Mucosa of descending colon (tissue), 3 donors: ENCODE results near the gene FAM170B. TPM values are rescaled to one million over a fixed set of nuclear protein-coding genes. Genes with fewer than 3 reads are reported as not detected.

Source experiments
- ATAC-seq: fragments of 200-7000 bp; cut with Tn5 transposase; one replicate; pipeline ENCODE4 v1.9.1; 2020; ENCODE audit warnings: mild to moderate bottlenecking, moderate library complexity
- DNase-seq, 3 donors: peaks; one replicate each; pipeline ENCODE4 v3.0.0-alpha.2; 2020
- H3K36me3 ChIP-seq: fragments of 200-600 bp; one replicate; pipeline ENCODE4 v1.8.0; 2021; ENCODE audit warnings: low read depth, mild to moderate bottlenecking
- H3K4me1 ChIP-seq: fragments of 200-600 bp; one replicate; pipeline ENCODE4 v1.8.0; 2021; ENCODE audit warnings: low read depth, mild to moderate bottlenecking
- H3K4me3 ChIP-seq: fragments of 200-600 bp; one replicate; pipeline ENCODE4 v1.8.0; 2021; ENCODE audit warnings: mild to moderate bottlenecking
- H3K9me3 ChIP-seq: fragments of 200-600 bp; one replicate; pipeline ENCODE4 v1.8.0; 2021; ENCODE audit warnings: mild to moderate bottlenecking
- intact Hi-C, 2 donors: fragments of 100-400 bp; cut with DNase I in 1 of 2; cut with micrococcal nuclease in 1 of 2; formaldehyde crosslinking; loops; one replicate each; pipeline versions ENCODE4 v1.11.0 to v1.11.1; 2022; cut with DNase I, micrococcal nuclease
- long read RNA-seq, 2 donors: library from polyadenylated mRNA; unstranded; transcript quantifications; one replicate each; pipeline ENCODE4 v2.0.0, GENCODE V29; 2019 to 2021
- total RNA-seq, 3 donors: library from RNA; stranded (reverse); fragmentation: NEBNext Ultra II Directional in 2 of 3; extraction: Animal tissue kit (Norgen Biotek cat#: 25700) in 2 of 3; gene quantifications; one replicate each; pipeline versions ENCODE4 v1.2.1 to v1.2.4, GENCODE V29; 2021 to 2023
- TF ChIP-seq, protein P1 (sequence below): fragments of 200-600 bp; IDR thresholded peaks from one replicate; pipeline ENCODE4 v1.8.0; 2022; ENCODE audit warnings: antibody characterized with exemption, mild to moderate bottlenecking
- donor health status: DM: no; HTN: no; CAD: no; lungs with moderate emphysema.
- donor health status: DM: no; HTN: no; CAD: no.
- donor health status: DM: no; HTN: yes; CAD: no.

FAM170B gene
- not detected for total RNA-seq
- long read RNA-seq, donor 1, result 0 reads
- long read RNA-seq, donor 2, result 0 reads

DNA sequence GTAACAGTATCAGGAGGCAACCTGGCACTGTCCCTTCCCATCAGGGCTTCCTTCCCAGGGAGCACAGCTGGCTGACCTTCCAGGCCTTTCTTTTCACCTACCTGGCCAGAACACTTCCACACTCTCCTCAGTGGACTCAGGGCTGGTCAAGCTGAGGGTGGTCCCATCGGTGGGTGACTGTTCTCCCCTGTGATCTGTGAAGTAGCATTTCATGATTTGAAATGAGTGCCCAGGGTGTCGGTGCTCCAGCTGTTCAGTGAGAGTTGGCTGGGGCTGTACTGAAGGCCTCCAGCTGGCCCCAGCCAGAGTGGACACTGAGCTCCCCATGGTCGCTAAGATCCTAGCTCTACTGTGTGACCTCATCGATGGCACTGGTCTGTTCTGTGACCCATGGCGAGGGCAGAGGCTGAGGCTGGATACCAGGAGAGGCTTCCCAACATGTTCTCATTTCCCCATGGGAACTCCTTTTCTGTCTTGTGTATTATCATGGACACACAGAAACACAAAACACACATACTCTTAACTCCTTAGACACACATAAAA is at the start of gene FAM170B:
Gene FAM170B (minus strand): TSS at position 316 of the 543 bp plus-strand sequence. CDS start 103 bp downstream, at position 213.
- H3K4me3 ChIP-seq, result no peak within 1 kb of the TSS
- TF ChIP-seq, protein P1, sequence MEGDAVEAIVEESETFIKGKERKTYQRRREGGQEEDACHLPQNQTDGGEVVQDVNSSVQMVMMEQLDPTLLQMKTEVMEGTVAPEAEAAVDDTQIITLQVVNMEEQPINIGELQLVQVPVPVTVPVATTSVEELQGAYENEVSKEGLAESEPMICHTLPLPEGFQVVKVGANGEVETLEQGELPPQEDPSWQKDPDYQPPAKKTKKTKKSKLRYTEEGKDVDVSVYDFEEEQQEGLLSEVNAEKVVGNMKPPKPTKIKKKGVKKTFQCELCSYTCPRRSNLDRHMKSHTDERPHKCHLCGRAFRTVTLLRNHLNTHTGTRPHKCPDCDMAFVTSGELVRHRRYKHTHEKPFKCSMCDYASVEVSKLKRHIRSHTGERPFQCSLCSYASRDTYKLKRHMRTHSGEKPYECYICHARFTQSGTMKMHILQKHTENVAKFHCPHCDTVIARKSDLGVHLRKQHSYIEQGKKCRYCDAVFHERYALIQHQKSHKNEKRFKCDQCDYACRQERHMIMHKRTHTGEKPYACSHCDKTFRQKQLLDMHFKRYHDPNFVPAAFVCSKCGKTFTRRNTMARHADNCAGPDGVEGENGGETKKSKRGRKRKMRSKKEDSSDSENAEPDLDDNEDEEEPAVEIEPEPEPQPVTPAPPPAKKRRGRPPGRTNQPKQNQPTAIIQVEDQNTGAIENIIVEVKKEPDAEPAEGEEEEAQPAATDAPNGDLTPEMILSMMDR, result no peak
- no peak for ATAC-seq
- H3K9me3 ChIP-seq, result no peaks in the 10 kb centered on the region
- no peak for DNase-seq
- H3K4me1 ChIP-seq, result no peaks in the 10 kb centered on the region
- no peaks in the 10 kb centered on the region for H3K36me3 ChIP-seq
- intact Hi-C loops, result no loop called here

DNA sequence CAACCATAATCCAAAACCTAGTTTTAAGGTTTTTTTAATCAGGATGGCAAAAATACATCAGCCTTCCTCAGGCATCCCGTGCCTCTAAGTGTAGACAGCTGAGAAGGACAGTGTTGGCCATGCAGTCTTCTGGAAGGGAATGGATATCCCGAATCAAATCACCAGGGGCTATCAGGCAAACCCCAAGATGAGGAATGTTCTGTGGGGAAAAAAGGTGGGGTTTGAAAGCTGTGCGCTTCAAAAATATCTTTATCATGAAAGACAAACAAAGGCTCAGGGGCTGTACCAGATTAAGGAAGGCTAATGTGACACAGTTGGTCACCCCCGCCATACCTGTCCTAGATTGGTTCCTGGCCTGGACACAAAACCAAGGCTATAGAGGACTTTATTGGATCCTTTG is 49.0 kb upstream of the FAM170B start:
- Histone ChIP-seq H3K4me3 (no peak overlapping the region), H3K4me1 (no peaks in the 10 kb centered on the region), H3K9me3 (no peaks in the 10 kb centered on the region), H3K36me3 (no peaks in the 10 kb centered on the region)
- intact Hi-C loops, result no loop called here
- DNase-seq, result no peak
- TF ChIP-seq, protein P1, result no peak
- ATAC-seq, result no peak

DNA sequence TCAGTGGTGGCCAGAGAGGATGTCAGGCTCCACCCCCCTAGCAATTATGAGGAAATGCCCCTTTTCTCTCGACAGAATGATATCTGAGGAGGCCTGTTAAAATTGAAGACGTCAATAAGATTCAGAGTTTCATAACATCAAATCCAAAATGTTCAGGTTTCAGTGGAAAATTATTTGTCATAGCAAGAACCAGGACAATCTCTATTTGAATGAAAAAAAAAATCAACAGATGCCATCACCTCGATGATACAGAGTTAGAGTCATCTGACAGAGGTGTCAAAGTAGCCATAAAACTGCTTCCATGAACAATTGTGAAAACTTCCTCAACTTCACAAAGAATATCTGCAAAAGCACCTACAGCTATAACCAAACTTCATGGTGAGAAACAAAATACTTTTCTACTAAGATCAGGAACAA is 46.6 kb upstream of the FAM170B start:
- Histone ChIP-seq H3K4me1 (peaks cover 4% of the 10 kb centered on the region), H3K9me3 (no peaks in the 10 kb centered on the region), H3K4me3 (no peak overlapping the region), H3K36me3 (no peaks in the 10 kb centered on the region)
- DNase-seq (no peak), ATAC-seq (no peak)
- intact Hi-C loops, result no loop called here
- TF ChIP-seq, protein P1, result no peak

DNA sequence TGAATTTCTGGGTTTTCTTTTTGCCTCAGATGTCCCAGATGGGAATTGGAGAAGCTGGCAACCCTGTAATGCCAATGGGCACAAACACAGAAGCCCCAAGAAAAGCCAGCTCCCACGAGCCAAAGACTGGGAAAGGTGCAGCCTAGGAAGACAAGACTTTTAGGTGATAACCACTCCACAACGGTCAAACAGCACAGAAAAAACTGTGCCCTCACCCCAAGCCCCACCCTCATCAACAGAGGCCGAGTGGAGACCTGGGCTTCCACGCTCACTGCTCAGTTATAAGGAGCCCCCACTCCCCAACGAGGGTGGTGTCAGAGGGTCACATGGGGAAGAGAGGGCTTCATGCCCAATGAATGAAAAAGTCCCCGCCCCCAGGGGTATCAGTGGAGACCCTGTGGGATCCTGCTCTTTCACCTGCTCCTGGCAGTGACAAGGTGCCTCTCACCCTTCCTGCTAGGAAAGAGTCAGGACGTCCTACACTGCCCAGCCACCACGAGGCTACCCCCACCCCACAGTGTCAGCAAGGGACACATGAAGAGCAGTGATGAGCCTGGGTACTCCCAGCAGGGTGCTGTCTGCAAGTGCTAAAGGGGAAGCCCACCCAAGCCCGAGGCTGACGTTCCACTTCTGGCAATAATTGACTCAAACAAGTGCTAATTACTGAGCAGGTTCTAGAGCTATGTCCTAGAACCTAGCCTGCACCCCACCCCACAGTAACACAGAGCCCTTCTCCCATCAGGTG is 46.0 kb upstream of the FAM170B start:
- intact Hi-C loops, result no loop called here
- DNase-seq (no peak), ATAC-seq (no peak)
- Histone ChIP-seq H3K4me3 (no peak overlapping the region), H3K9me3 (no peaks in the 10 kb centered on the region), H3K4me1 (peaks cover 4% of the 10 kb centered on the region), H3K36me3 (no peaks in the 10 kb centered on the region)
- TF ChIP-seq, protein P1, result no peak

DNA sequence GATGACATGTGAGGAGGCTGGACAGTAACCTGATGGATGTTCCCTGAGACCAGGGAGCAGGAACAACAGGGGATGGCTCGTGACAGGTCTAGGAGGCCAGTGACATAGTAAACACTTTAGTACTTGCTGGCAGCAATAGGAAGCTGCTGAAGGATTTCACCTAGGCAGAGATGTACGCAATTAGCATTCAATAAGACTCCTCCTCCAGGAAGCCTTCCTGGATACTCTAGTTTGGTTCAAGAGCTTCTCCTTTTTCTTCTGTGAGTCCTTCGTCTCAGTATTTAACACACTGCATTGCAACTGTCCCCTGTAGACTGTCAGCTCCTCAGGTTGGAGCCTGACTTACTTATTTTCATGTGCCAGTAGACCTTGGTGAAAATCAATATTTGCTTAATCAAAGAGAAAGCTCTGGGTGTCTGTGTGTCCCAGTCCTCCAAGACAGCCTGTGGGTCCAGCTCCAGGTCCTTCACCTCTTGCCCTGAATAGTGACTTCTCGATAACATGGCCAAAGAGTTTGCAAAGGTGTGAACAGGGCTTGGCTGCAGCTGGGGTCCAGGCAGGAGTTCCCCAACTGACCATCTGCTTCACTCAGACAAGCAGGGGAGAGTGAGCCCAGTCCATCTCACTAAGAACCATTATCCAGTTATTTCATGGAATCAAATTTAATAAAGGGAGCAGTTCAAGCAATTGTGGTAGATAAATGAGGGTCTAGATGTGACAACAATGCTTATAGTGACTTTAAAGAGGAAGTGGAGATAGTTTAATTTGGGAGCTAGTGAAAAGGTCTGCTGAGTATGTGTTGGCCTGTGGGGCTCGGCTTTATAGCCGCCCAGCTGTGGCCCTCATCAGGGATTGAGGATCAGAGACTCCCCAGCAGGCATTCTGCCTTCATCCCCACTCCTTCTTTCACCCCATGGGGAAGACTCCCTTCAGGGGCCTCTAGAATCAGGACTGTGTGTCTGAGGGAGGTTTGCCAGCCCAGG is 45.0 kb upstream of the FAM170B start:
- intact Hi-C loops, result no loop called here
- DNase-seq (no peak), ATAC-seq (no peak)
- no peaks in the 10 kb centered on the region for H3K9me3 ChIP-seq
- H3K36me3 ChIP-seq, result no peaks in the 10 kb centered on the region
- TF ChIP-seq, protein P1, result no peak
- peaks cover 4% of the 10 kb centered on the region for H3K4me1 ChIP-seq
- no peak overlapping the region for H3K4me3 ChIP-seq
